Neural progenitor cell (in vitro differentiated cells): ENCODE measurements around the gene CLRN1. TPM values are rescaled to one million over a fixed set of nuclear protein-coding genes. Genes with fewer than 3 reads are reported as not detected.

Experiments
- DNase-seq: peaks from one replicate; pipeline ENCODE4 v3.0.0-alpha.2; 2016; ENCODE audit warnings: low spot score
- H2AFZ ChIP-seq: fragments of 200-600 bp; sonication (generic); replicated peaks from 2 replicates; pipeline ENCODE4 v1.6.1; 2016; ENCODE audit warnings: antibody characterized with exemption
- H3F3A ChIP-seq: fragments of 200-600 bp; sonication (generic); 2 replicates; pipeline ENCODE4 v1.6.1; 2016; ENCODE audit warnings: antibody characterized with exemption, low read depth
- H3K27ac ChIP-seq: fragments of 200-600 bp; sonication (generic); 2 replicates; pipeline ENCODE4 v1.5.1; 2016; ENCODE audit warnings: mild to moderate bottlenecking
- H3K27me3 ChIP-seq: fragments of 200-600 bp; sonication (generic); 2 replicates; pipeline ENCODE4 v1.6.1; 2016; ENCODE audit warnings: mild to moderate bottlenecking, moderate library complexity
- H3K36me3 ChIP-seq: fragments of 200-600 bp; sonication (generic); 2 replicates; pipeline ENCODE4 v1.5.1; 2016
- H3K4me1 ChIP-seq: fragments of 200-600 bp; sonication (generic); 2 replicates; pipeline ENCODE4 v1.6.1; 2016; ENCODE audit warnings: mixed run types
- H3K4me2 ChIP-seq: fragments of 200-600 bp; sonication (generic); 2 replicates; pipeline ENCODE4 v1.6.1; 2016
- H3K4me3 ChIP-seq: fragments of 200-600 bp; sonication (generic); 2 replicates; pipeline ENCODE4 v1.5.1; 2016
- H3K79me2 ChIP-seq: fragments of 200-600 bp; sonication (generic); 2 replicates; pipeline ENCODE4 v1.6.1; 2016; ENCODE audit warnings: low read depth
- H3K9ac ChIP-seq: fragments of 200-600 bp; sonication (generic); 2 replicates; pipeline ENCODE4 v1.6.1; 2016
- H3K9me3 ChIP-seq: fragments of 200-600 bp; sonication (generic); 2 replicates; pipeline ENCODE4 v1.5.1; 2016; ENCODE audit warnings: low read depth
- H4K20me1 ChIP-seq: fragments of 200-600 bp; sonication (generic); 2 replicates; pipeline ENCODE4 v1.6.1; 2016; ENCODE audit warnings: low read depth
- H3K27ac Mint-ChIP-seq: 3 replicates; pipeline ENCODE4 v1.8.0; 2021; ENCODE audit warnings: mixed read lengths
- H3K27me3 Mint-ChIP-seq: 2 replicates; pipeline ENCODE4 v1.8.0; 2022; ENCODE audit warnings: low read depth, mild to moderate bottlenecking, inconsistent platforms, moderate library complexity, mixed read lengths; ENCODE audit not compliant: insufficient read depth
- H3K36me3 Mint-ChIP-seq: 3 replicates; pipeline ENCODE4 v1.8.0; 2021; ENCODE audit warnings: mixed read lengths
- H3K4me1 Mint-ChIP-seq: 3 replicates; pipeline ENCODE4 v1.8.0; 2021; ENCODE audit warnings: mixed read lengths
- H3K4me3 Mint-ChIP-seq: 3 replicates; pipeline ENCODE4 v1.8.0; 2021; ENCODE audit warnings: mild to moderate bottlenecking, moderate library complexity, mixed read lengths
- H3K9me3 Mint-ChIP-seq: 3 replicates; pipeline ENCODE4 v1.8.0; 2020; ENCODE audit warnings: mixed read lengths
- EZH2 ChIP-seq: fragments of 200-600 bp; sonication (generic); IDR thresholded peaks from 2 replicates; pipeline ENCODE4 v1.6.1; 2017; ENCODE audit warnings: antibody characterized with exemption, mild to moderate bottlenecking, moderate library complexity
- EZH2phosphoT487 ChIP-seq: fragments of 200-600 bp; sonication (generic); IDR thresholded peaks from 2 replicates; pipeline ENCODE4 v1.6.1; 2017; ENCODE audit warnings: antibody characterized with exemption
- total RNA-seq: library from RNA; depleted of rRNA; stranded (reverse); fragments of >200 nt; gene quantifications from 2 replicates; pipeline ENCODE4 v1.2.3, GENCODE V29; 2015; ENCODE audit warnings: low replicate concordance
- TF ChIP-seq, protein P1 (sequence below): fragments of 200-600 bp; sonication (generic); IDR thresholded peaks from 2 replicates; pipeline ENCODE4 v1.5.1; 2017; ENCODE audit warnings: antibody characterized with exemption, mild to moderate bottlenecking

CLRN1 gene
- total RNA-seq, 1 donor from 2014 or later = not detected

GRCh38 chr3:151002003-151002981 is 29.8 kb upstream of the CLRN1 start:
- Histone ChIP-seq H3K9me3 (no peaks in the 10 kb centered on the region), H3K4me3 (no peak overlapping the region), H4K20me1 (no peaks in the 10 kb centered on the region), H3F3A (no peaks in the 10 kb centered on the region), H3K4me1 (peaks cover 10% of the 10 kb centered on the region), H3K27me3 (no peaks in the 10 kb centered on the region), H3K79me2 (no peaks in the 10 kb centered on the region), H3K4me2 (no peak overlapping the region), H3K27ac (no peak overlapping the region), H2AFZ (peak overlapping the region; percentile 3), H3K36me3 (no peaks in the 10 kb centered on the region), H3K9ac (no peak overlapping the region)
- no peak for DNase-seq
- TF ChIP-seq, protein P1, sequence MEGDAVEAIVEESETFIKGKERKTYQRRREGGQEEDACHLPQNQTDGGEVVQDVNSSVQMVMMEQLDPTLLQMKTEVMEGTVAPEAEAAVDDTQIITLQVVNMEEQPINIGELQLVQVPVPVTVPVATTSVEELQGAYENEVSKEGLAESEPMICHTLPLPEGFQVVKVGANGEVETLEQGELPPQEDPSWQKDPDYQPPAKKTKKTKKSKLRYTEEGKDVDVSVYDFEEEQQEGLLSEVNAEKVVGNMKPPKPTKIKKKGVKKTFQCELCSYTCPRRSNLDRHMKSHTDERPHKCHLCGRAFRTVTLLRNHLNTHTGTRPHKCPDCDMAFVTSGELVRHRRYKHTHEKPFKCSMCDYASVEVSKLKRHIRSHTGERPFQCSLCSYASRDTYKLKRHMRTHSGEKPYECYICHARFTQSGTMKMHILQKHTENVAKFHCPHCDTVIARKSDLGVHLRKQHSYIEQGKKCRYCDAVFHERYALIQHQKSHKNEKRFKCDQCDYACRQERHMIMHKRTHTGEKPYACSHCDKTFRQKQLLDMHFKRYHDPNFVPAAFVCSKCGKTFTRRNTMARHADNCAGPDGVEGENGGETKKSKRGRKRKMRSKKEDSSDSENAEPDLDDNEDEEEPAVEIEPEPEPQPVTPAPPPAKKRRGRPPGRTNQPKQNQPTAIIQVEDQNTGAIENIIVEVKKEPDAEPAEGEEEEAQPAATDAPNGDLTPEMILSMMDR = no peak
- TF ChIP-seq EZH2phosphoT487 (no peak), EZH2 (no peak)
- no peaks in the 10 kb centered on the region for H3K36me3 Mint-ChIP-seq
- H3K27ac Mint-ChIP-seq = no peak overlapping the region
- peaks cover 5% of the 10 kb centered on the region for H3K4me1 Mint-ChIP-seq
- peaks cover 3% of the 10 kb centered on the region for H3K9me3 Mint-ChIP-seq
- H3K27me3 Mint-ChIP-seq = peaks cover 5% of the 10 kb centered on the region
- no peak overlapping the region for H3K4me3 Mint-ChIP-seq

DNA sequence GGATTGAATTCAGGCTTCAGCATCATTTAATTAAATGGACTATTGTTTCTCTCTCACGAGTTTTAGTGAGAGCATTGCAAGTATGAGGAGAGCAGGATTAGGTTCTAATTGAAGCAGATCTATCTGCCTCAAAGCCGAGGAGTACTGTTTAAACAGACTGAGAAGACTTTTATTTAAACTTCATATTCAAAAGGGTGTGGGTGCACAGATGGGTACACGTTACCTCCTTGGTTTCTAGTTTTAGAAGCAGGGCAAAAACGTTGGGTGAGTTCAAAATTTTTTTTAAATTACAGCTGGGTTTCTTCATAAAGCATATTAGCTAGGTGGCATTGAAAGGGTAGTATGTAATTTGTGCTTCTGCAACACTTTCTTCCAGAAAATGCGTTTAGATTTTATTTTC is 26.5 kb upstream of the CLRN1 start:
- Histone ChIP-seq H3K36me3 (no peaks in the 10 kb centered on the region), H3K4me1 (peaks cover 10% of the 10 kb centered on the region), H3K4me3 (no peak overlapping the region), H3K9me3 (no peaks in the 10 kb centered on the region), H4K20me1 (no peaks in the 10 kb centered on the region), H3K79me2 (no peaks in the 10 kb centered on the region), H3K4me2 (no peak overlapping the region), H3K27me3 (no peaks in the 10 kb centered on the region), H3K27ac (no peak overlapping the region), H3F3A (no peaks in the 10 kb centered on the region), H2AFZ (no peak overlapping the region), H3K9ac (no peak overlapping the region)
- H3K9me3 Mint-ChIP-seq = peaks cover 3% of the 10 kb centered on the region
- DNase-seq = no peak
- H3K4me1 Mint-ChIP-seq = peaks cover 5% of the 10 kb centered on the region
- H3K27me3 Mint-ChIP-seq = peaks cover 3% of the 10 kb centered on the region
- H3K27ac Mint-ChIP-seq = no peak overlapping the region
- H3K36me3 Mint-ChIP-seq = no peaks in the 10 kb centered on the region
- no peak for TF ChIP-seq EZH2phosphoT487
- no peak for TF ChIP-seq EZH2
- TF ChIP-seq, protein P1 = no peak
- H3K4me3 Mint-ChIP-seq = no peak overlapping the region

DNA sequence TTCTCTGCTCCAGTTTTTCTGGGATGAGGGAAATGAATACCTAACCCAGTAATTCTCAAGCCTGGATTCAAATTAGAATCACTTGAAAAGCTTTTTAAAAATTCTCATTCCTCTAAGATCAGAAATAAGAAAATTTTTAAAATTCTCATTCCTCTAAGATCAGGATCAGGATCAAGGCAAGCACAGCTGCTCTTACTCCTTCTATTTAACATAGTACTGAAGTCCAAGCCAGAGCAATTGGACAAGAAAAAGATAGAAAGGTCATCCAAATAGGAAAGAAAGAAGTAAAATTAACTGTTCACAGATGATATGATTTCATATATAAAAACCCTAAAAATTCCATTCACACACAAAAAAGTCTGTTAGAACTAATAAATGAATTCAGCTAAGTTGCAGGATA is 24.2 kb upstream of the CLRN1 start:
- Histone ChIP-seq H4K20me1 (no peaks in the 10 kb centered on the region), H3K4me3 (no peak overlapping the region), H3K27me3 (no peaks in the 10 kb centered on the region), H3K36me3 (no peaks in the 10 kb centered on the region), H3K9me3 (no peaks in the 10 kb centered on the region), H3K79me2 (no peaks in the 10 kb centered on the region), H3K27ac (no peak overlapping the region), H3K9ac (no peak overlapping the region), H3K4me1 (peaks cover 7% of the 10 kb centered on the region), H3K4me2 (no peak overlapping the region), H2AFZ (no peak overlapping the region), H3F3A (no peaks in the 10 kb centered on the region)
- peaks cover 12% of the 10 kb centered on the region for H3K9me3 Mint-ChIP-seq
- no peaks in the 10 kb centered on the region for H3K36me3 Mint-ChIP-seq
- H3K27ac Mint-ChIP-seq = no peak overlapping the region
- no peak for DNase-seq
- peaks cover 3% of the 10 kb centered on the region for H3K4me1 Mint-ChIP-seq
- H3K4me3 Mint-ChIP-seq = no peak overlapping the region
- H3K27me3 Mint-ChIP-seq = no peaks in the 10 kb centered on the region
- TF ChIP-seq, protein P1 = no peak
